Stimulated activated CD8-positive, alpha-beta memory T cell treated with anti-CD3 and anti-CD28 coated beads, Interleukin-7, amount 100 ng/mL, for 24 hours (primary cell): ENCODE data around the gene CD96.
"Not testable (repeated sequence)": the region's sequence is repeated elsewhere in the genome, so short reads cannot be mapped to it uniquely, and the experiment has no call there.

ENCODE experiments used
- DNase-seq: peaks from one replicate; pipeline ENCODE4 v3.0.0-alpha.2; 2020; ENCODE audit warnings: low read depth

CD96 gene

DNA sequence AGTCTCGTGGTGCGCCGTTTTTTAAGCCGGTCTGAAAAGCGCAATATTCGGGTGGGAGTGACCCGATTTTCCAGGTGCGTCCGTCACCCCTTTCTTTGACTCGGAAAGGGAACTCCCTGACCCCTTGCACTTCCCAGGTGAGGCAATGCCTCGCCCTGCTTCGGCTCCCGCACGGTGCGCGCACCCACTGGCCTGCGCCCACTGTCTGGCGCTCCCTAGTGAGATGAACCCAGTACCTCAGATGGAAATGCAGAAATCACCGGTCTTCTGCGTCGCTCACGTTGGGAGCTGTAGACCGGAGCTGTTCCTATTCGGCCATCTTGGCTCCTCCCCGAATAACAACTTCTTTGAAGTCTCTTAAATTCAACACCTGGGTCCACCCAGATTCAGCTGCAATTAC is 19.9 kb downstream of the CD96 start:
- DNase-seq, result not testable (repeated sequence)

DNA sequence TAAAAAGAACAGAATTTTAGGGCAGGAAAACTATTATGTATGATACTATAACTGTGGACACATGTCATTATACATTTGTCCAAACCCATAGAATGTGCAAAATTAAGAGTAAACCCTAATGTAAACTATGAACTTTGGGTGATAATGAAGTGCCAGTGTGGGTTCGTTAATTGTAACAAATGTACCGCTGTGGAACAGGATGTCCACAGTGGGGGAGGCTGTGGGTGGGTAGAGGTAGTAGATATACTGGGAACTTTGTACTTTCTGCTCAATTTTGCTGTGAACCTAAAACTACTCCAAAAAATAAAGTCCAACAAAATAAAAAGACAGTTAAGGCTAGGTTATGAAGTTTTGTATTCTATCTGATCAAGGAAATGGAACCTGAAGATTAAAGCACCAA is 24.8 kb downstream of the CD96 start:
- DNase-seq, result no peak

DNA sequence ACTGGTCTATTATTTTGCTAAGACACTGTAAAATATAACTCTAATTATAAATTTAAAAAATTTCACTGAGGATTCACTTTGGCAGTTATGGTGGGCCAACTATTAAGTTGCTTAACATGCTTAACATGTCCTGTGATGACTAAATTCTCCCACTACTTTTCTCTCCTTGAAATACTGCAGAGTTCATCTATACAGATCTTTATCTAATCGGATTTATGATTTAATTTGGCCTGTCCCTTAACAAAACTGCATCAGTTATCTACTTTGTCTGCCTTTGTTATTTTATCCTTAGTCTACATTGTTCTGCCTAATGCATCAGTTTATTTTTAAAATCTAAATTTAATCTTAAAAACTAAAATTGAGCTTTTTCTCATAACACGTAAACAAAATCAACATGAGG is 26.4 kb downstream of the CD96 start:
- DNase-seq, result no peak

DNA sequence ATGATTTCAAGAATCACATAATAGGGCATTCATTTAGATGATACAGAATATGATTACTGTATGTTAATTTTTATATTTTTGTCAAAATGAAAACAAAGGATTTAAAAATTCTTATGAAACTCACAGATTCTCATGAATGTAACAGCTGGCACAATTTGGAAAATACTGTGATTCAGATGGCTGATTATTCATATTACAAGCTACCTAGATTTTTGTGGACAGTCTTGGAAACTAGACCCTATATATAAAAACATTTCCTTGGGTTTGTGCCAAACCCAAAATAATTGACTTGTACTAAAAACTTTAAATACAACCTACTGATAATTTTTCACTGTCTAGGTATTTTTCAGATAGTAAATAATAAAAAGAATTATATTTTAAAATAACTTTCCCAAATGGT is 26.9 kb downstream of the CD96 start:
- no peak for DNase-seq

DNA sequence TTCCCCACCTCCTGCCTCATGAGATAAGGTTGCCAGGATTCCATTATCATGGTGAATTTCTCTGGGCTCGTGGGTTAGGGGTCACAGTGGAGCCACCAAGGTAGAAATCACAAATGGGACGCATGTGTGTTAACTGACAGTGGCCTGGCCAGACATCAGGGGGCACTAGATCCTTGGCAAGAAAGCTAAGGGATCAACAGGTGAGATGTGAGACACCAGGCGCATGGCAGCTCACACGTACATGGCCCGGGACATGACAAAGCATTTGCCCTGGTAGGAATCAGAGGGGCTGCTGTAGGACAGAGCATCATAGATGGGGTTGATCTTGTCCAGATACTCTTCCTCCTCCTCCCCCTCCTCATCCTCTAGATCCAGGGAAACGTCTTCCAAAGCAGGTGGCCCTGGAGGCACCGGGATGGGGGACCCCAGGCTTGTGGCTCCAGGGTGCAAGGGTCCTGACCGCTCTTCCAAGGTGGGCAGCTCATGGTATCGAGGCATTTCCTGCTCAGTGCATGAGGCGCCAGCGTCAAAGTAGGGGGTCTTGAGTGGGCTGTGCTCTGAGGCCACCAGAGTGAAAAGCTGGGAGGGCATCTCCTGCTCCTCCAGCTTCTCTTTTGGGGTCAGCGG is 28.5 kb downstream of the CD96 start:
- DNase-seq, result no peak

DNA sequence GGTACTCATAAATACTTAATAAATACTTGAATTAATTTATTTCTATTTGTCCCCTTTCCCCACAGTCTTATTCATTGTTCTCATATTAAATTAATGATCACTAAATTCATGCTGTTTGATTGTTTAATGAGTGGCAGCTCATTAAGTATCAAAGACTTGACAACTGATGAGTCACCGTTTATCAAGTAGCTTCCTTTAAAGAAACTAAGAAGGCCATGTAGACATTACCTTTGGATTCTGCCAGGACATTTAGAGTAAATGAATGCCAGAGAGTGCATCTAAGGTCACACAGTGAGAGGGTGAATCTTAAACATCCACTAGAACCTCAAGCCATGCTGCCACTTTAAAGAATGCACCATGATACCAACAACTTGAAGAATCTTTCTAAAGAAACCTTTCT is 29.3 kb downstream of the CD96 start:
- no peak for DNase-seq

DNA sequence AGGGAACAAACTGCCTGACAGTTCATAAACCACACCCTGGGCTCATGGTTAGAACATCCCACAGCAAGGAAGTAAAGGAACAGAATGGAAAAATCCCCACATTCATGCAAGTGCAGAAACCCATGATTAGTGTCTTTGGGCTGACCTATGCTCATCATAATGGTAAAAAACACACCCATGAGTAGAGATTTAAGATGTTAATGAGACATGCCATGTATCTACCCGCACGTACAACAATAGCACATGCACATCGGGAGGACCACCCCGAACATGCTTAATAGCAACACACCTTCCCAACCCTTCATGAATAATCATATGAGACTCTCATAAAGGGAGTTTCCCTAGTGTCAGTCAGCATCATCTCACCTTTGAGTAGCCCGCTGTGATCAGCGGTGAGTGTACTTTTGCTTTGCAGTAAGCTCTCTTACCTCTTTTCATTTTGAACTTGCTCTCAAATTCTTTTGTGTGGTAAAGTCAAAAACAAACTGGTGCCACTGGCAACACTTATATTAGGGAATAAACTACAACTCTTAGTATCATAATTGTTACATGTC is 30.0 kb downstream of the CD96 start:
- no peak for DNase-seq

DNA sequence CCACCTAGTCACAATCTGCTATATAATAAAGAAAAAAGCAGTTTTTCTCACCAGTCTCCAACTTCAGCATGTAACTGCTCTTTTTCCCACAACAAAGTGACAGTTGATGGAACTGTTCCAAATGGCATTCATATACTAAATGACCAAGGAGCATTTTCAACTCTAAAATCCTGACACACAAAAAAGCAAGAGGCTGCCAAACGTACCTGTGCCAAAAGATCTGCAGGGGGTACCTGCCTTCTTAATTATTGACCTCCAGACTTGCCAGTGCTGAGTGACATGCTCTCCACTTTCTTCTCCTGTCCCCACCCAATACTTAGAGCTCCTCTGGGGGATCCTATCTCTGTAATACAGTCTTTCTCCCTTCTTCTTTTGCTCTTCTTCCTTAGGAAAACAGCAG is 35.1 kb downstream of the CD96 start:
- no peak for DNase-seq

DNA sequence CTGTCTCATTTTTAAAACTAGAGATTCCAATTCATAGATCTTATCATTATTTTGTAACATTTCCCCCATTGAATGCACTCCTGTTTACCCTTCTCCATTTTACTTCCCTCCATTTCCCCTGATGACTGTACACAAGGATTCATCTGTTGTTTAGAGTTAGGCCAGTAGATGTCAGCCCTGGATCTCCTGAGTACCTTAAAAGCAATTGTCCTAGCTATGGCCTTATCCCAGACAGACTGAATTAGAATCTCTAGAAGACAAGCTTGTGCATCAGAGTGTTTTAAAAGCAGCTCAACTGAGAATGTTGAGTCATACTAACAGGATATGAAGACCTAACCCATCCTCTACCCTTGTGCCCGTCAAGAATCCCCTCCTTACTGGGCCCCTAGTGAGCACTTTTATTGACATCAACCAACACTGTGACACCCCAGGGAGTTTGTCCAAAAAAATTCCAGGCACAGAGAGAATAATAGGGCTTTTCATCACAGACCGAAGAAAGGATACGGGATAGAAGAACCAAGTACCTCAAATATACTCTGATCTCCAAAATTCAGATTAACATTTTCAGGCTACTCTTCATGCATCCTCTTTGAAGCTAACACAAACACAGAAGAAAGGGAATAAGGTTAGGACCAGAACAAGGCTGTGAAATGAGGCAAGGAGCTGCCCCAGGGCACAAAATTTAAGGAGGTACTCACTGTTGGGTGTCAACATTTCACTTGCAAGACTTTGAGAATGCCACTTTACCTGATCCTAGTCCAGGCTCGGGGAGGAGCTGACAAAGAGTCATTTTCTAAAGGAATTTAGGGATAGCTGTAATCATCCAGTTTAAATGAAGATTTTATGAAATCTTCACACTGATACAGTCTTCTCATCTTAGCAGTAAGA is 36.0 kb downstream of the CD96 start:
- DNase-seq, result no peak

DNA sequence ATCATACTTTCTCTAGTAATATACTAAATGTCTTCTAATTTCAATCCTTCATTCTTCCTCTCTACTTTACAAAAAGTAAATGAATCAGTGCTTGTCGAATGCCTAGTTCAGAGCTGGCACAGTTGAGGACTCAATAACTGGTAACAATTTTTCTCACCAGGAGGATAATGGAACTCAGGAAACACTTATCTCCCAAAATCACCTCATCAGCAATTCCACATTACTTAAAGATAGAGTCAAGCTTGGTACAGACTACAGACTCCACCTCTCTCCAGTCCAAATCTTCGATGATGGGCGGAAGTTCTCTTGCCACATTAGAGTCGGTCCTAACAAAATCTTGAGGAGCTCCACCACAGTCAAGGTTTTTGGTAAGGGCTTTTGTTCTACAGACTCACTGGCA is 36.9 kb downstream of the CD96 start:
- no peak for DNase-seq

DNA sequence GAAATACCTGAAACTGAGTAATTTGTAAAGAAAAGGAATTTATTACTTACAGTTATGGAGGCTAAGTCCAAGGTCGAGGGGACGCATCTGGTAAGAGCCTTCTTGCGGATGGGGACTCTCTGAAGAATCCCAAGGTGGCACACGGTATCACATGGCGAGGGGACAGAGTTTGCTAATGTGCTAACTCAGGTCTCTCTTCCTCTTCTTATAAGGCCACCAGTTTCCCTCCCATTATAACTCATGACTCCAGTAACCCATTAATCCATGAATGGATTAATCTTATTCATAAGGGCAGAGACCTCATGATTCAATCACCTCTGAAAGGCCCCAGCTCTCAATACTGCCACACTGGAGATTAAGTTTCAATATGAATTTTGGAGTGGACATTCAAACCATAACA is 37.5 kb downstream of the CD96 start:
- no peak for DNase-seq

DNA sequence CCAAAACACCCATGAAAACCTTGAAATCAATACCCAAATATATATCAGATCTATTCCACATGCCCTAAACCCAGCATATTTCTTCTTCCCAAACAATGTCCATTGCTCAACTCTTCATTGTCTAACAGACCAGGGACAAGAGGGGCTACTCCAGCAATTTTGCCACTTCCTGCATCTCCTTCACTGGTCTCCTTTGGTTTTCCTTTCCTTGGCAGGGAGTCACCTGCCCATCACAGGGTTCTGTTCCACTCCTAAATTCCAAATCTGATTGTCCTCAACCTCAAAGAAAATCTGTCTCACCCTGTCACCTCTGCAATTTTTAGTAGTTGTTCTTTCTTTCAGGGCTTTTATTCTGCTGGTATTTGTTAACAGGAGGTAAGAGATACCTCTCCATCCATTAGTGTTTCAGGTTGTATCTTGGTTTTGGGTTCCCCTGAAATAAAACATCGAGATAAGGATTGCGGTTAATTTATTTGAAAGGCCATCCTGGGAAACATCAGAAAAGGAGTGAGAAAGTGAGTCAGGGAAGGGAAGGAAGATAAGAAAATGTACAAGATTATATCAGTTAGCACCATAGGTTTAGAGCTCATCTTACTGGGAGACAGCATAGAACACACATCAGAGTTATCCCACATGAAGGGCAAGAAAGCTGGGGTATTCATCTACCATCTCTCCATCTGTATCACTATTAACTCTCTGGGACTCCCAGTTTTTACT is 39.6 kb downstream of the CD96 start:
- no peak for DNase-seq

DNA sequence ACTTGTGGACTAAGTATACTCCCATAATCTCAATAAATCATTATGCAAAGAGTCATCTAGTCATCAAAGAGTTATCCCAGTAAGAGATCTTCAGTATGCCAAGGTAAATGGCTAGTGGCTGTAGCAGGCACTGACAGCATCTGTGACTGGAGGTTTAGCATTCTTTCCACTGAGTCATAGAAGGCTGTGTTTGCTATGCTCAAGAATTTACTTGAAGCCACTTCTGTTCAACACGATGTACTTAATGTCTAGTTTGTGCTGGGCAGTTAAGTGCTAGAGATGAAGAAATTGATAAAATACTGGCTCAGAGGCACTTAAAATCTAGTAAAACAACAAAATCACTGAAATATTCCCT is 40.1 kb downstream of the CD96 start:
- DNase-seq, result no peak

DNA sequence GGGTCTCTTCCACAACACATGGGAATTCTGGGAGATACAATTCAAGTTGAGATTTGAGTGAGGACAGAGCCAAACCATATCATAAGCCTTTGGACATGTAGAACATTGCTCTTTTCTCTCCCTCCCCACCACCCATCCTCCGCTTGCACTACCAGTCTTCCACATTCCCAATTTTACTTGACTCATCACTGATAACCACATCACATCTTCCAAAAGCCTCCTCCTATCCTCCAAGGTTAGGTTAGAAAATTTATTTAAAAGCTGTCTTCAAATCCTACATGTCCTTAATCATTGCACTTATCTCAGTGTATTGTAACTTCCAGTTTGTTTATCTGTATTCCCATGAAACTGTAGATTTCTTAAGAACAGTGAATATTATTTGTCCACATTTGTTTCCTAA is 42.7 kb downstream of the CD96 start:
- no peak for DNase-seq

DNA sequence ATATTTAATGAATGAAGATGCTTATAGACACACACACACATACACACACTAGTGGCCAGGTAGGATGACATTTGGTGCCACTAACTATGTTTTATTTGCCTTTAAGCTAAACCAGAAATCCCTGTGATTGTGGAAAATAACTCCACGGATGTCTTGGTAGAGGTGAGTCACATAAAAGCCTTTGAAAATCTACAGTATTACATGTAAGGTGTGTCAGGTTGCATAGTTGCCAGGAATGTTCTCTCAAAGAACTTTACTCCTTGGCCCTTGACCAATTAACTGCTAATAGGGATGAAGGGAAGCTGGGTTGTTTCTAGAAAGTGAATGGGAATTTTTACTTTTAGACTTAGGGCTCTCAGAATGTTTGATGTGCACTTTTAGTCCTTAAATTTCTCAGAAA is 43.2 kb downstream of the CD96 start:
- DNase-seq, result no peak

DNA sequence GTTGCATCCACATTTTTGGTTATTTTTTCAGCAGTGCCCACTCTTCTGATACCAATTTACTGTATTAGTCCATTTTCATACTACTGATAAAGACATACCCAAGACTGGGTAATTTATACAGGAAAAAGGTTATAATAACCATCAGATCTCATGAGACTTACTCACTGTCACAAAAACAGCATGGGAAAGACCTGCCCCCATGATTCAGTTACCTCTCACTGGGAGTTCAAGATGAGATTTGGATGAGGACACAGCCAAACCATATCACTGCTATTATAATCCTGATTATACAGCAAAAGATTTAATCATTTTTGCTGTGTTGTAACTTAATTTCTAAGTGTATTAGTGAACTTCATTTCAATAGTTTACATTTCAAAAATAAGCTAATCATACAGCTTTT is 46.5 kb downstream of the CD96 start:
- no peak for DNase-seq

DNA sequence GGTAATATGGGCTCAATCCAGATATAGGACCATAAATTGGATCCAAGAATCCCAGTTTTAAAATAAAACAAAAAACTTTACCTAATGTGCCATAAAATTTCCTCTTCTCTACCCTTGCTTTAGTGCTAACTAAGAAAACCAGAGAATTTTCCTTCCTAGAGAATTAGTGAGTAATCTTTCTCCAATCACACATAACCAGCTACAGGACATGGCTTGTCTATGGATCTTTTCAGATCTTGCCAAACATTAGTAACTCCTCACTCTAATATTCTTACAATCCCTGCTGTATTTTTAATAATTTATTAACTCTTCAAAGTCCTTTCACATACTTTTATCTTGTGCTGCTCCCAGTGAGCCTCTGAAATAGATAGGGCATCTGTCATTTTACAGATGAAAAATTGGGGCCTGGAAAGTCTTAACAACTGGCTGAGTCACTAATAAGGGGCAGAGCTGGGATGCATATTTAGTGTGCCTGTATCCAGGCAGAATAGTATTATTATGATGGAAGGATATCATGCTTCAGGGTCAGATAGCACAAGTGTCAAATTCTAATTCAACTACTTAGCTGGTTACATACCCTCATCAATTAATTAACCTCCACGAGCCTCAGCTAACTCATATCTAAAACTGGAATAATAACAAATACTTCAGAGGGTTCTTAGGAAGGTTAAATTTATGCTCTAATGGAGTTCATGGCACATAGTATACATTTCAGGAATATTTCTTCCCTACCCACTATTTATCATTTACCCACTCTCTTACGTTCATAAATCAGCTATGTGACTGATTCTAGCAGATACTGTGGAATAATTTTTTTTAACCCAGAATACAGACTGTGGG is 47.5 kb downstream of the CD96 start:
- DNase-seq, result no peak

DNA sequence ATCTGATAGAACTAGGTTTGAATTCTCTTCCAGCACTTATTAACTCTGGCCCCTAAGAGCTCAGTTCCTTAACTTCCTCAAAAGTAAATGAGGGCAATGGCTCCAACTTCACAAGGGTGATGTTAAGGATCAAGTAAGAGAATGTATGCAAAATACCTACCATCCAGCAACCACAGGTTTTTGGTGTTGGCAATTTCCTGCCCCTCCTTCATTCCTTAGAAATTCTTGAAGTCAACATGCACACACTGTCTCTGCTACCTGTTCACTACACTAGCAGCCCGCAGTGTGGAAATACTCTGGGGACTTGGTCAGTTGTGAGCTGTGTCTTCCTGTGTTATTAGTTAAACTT is 48.1 kb downstream of the CD96 start:
- DNase-seq, result no peak

DNA sequence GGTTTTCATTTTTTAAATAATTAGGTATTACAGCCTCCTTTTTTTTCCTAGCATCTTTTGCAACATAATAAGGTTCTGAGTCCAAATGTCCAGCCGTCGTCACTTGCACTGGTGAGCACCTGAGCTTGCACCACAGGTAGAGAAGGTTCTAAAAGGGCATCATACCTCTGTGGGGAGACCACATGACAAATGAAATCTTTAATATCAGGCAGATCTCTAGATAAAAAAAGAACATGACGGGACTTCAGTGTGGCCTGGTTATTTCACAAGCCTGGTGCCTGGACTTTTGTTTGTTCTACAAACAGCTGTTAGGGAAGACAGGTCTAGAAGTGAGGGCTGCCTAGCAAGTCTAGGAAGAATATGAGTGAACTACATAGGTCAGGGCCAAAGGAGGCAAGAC is 49.6 kb downstream of the CD96 start:
- DNase-seq, result no peak

DNA sequence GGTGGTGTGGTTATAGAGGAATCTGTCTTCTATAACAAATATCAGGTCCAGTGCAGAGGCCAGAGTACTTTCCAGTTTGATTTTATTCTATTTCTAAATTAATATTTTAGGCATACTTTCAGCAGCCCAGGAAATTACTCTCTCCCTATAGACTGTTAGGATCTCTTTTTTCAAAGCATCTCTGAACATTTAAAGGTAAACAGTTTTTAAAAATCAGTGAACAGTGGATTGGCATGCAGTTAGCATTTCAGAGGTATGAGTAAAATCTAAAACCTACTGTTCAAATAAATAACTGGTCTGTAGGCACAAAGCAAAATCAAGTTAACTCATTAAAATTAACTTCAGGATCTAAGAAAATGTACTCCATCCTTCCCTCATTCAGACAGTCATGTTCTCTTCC is 50.1 kb downstream of the CD96 start:
- DNase-seq, result no peak

DNA sequence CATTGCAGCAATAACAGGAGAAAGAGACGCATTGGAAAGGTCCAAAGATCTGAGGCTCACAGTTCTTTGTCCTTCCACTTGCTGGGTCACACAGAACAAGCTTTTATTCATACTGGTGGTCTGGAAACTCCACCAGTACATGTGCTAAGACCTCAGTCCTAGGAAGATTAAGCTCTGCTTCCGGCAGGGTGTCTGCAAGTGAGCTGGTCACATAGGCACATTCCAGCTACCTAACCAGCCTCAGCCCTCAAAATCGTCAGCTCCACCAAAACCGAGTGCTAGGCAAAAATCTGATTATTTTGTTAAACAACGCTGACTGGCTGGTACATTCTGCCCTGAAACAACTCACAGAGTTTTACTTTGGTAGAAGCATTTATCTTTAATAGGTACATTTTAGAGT is 50.9 kb downstream of the CD96 start:
- DNase-seq, result no peak

DNA sequence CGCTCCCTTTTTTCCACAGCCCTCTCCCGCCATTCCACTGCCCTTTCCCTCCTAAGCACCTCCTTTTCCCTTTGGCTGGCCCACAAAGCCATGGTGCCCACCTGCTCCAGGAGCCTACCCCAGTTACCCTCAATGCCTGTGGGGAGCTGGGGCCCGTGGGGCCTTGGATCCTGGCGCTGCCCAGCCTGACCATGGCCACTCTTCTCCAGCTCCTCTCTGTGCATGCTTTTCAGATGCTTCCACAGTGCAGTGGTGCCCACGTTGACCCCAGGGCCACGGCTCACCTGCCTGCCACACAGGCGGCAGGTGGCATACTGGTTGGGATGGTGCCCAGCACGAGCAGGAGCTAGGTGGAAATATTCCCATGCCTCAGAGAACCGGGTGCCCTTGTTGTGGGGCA is 51.7 kb downstream of the CD96 start:
- DNase-seq, result no peak
